ENCODE data around the gene FBXL13.
"Not testable (repeated sequence)": the region's sequence is repeated elsewhere in the genome, so short reads cannot be mapped to it uniquely, and the experiment has no call there.

Gene FBXL13

DNA sequence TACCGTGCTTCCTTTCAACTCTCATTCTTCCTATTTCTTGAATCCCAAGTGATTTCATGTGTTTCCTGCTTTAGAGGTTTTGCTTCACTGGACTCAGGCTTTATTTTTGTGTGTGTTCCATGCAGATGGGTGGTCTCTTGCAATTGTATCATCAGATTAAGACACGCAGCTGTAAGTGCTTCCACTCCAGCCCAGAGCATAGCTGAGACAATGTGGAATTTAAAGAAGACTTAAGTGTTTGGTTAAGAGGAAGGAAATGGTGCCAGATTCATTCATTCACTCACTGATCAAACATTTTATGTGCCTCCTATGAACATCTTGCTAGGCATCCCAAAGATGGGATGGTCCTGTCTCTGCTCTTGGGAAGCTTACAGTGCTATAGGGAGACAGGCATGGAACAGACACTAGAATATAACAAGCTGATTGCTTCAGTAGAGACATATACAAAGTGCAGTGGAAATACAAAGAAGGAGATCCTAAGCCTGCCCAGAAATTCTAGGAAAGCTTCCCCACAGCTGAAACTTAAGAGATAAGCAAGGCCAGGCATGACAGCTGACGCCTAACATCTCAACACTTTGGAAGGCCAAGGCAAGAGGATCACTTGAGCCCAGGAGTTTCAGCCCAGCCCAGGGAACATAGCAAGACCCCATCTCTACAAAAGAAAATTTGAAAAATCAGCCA is 207.9 kb downstream of the FBXL13 start:
- DNase-seq (ENCODE audit: low read depth in 1 of 2, low spot score in 1 of 2) = no peak

DNA sequence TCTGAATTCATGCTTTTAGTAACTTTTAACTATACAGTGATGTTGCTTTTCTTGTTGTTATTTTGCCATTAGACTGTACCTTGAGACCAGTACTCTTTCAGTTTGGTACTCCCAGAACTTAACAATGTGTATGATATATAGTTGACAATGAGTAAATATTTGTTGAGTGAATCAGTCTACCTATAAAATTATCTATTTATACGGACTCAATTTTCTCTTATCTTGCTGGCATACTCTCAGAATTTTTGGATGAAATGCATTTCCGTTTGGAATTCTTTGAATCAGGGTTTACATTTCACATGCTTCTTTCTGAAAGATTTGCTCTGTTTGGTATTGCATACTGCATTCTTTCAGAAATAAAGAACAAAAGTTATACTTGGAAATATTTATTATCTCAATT is 209.6 kb downstream of the FBXL13 start:
- no peak for DNase-seq (ENCODE audit: low read depth in 1 of 2, low spot score in 1 of 2)

DNA sequence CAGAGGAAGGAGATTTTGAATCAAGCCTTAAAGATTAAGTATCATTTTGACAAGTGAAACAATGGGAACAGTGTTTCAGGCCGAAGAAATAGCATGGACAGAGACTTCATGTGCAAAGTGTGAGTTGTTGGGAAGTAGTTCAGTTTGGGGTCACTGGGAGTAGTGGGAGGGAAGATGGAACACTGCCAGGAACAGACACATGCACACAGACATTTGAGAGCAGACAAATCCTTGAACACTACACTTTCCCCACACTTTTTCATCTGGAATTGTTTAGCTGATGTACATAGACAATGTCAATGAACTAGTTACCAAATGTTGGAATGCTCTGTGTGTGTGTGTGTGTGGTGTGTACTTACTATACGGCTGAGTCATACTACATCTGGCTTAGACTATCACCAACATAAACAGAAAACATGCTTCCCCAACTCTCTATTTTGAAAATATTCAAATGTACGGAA is 214.2 kb downstream of the FBXL13 start:
- DNase-seq (ENCODE audit: low read depth in 1 of 2, low spot score in 1 of 2) = no peak

DNA sequence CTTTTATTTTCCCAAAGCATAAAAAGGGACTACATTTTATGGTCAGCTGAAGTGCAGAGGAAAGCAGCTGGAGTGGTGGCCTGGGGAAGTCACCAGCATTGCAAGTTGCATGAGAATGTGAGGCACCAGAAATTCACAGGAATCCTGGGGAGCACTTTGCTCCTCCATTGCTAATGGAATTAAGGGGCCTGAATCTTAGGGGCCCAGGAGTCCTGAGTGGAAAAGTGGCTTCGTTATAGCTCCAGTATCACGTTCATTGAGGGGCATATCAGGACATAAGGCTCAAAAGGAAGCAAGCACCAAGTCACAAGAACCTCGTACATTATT is 214.8 kb downstream of the FBXL13 start:
- no peak for DNase-seq (ENCODE audit: low read depth in 1 of 2, low spot score in 1 of 2)

DNA sequence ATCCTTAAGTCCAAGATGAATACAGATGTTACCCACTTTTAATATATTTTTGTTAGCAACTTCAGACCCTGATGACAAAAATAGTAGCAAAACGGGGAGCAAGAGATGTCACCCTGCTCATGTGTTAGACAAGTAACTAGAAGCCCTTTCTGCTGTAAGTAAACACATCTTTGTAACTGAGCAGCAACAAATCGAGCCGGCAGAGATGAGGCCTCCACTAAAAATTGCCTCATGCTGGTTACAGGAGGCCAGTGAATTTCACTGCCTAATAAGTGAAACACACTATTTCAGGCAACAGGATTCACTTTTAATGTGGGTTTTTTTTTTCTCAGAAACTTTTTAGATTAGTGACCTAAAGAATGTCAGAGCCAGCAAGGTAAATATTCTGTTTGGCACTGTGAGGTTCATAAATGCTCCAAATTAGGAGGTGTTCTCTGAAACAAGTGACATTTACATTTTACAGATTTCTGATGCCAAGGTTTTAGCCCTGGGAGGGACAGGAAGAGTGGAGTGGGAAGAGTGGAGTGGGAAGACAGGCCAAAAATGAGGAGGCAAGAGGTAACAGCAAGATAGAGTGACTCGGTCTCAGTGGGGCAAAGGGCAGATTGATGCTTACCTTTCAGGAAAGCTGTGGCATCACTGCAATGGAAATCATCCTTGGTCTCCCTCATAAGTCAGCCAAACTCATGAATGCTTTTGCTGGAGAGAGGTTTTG is 215.4 kb downstream of the FBXL13 start:
- DNase-seq (ENCODE audit: low read depth in 1 of 2, low spot score in 1 of 2) = no peak

DNA sequence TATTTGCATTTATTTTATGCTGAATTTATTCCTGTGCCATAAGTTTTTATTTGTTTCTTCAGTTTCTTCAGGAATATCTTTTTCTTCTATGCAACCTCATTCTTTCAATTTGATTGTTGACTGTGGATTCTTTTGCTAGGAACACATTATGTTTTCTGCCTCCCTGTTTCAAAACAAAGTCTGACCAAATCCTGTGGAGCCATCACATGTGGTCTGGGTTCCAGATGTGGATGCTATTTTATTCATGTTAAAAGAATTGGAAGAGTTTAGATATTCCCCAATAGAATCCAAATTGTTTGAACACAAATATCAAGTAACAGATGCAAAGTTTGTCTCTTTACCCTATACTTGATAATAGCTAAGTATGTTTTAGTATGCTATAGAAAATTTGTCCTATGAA is 218.6 kb downstream of the FBXL13 start:
- DNase-seq (ENCODE audit: low read depth in 1 of 2, low spot score in 1 of 2) = no peak

DNA sequence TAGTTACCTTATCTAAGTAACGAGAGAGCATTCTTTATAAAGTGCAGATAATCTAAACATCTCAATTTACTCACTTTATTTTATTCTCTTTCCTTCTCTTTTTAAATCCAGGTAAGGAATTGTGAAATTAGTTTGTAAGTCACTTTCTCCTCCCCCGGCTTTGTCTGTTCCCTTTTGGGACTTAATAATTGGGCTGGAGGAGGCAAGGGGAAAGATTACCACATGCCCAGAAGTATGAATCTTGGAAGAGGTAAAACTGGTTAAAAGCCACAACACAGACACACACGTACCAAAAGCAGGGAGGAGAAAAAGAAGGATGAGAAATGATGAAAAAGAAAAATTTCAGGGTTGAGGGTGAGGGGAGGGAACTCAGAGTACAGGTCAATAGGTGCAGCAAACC is 225.1 kb downstream of the FBXL13 start:
- no peak for DNase-seq (ENCODE audit: low read depth in 1 of 2, low spot score in 1 of 2)

DNA sequence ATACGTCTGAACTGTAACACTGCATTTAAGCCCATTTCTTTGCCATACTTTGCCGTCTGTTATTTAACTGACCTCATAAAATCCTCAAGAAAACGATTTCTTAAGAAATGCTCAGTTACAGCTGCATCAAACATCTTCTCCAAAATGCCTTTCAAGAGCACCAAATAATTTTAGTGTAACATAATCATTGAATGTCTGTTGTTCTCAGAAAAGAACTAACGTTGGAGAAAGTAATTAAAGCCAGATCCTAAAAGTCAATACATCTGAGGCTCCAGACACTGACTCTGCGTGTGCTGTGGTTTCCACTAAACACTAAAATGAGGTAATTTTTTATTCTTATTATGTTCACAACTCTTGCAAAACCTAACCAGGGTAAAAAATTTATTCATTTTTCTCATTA is 225.5 kb downstream of the FBXL13 start:
- DNase-seq (ENCODE audit: low read depth in 1 of 2, low spot score in 1 of 2) = no peak

DNA sequence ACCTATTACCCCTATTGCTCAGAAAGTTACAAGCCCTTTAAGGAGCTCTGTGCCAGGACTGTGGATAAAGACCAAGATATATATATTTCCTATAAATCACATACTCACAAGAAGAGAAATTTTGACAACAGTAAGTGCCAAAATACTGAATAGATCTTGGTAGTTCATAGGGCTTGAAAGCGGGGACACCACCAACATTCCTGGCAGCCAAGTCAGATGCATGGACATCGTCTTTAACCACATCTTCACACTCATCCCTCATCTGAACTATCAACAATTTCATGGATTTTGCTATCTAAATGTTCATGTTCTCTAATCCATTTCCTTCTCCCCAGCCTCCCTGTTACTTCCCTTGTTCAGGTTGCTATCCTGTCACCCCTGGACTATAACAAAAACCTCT is 229.2 kb downstream of the FBXL13 start:
- DNase-seq (ENCODE audit: low read depth in 1 of 2, low spot score in 1 of 2) = no peak

DNA sequence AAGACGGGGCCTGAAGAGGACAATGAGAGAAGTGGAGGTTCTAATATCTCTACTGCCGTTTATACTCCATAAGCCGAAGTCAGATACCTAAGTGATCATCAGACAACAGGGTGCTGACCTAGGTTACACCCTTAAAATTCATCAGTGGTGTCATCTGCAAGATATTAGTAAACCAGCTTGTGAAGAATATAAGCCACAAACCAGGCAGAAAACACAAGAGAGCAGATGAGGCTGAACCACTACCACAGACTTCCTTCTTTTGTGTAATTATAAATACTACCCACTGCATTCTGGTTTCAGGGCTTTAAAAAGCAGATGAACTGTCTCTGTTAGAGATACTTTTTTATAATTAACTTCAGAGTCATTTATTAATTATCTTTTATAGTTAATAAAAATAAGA is 230.7 kb downstream of the FBXL13 start:
- DNase-seq (ENCODE audit: low read depth in 1 of 2, low spot score in 1 of 2) = no peak

DNA sequence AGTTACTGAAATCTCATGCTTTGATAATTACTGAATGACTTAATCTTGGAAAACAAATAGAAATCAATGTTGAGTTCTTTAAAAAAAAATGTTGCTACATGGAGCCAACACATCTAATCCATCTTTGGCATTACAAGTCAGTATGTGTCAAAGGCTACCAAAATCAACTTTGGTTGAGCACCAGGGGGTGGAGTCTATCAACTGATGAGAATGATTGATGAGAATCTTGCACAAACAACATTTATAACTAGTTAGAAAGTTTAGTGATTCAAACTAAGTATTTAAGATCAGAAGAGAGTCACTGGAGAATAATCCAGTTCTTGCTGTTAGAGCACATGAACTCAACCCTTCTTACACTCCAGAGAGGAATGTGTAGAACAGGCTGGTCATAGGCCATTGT is 232.3 kb downstream of the FBXL13 start:
- no peak for DNase-seq (ENCODE audit: low read depth in 1 of 2, low spot score in 1 of 2)

DNA sequence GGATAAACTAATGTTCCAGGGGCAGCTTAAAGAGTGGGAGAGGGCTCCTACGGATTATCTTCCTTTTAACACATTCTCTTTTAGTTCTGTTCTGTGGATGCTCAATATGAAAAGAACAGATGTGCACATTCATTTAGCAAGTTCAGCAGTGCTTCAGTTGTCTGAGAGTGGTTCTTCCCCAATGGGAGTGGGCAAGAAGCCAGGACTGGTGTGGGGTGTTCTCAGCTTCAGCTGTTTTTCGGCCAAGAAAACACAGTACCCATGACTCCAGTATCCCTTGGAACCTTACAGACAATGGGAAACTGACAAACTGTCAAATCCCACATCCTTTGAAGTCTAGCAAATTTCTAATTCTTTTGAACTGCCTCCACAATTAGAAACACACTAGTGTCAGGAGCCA is 233.3 kb downstream of the FBXL13 start:
- DNase-seq (ENCODE audit: low read depth in 1 of 2, low spot score in 1 of 2) = no peak

DNA sequence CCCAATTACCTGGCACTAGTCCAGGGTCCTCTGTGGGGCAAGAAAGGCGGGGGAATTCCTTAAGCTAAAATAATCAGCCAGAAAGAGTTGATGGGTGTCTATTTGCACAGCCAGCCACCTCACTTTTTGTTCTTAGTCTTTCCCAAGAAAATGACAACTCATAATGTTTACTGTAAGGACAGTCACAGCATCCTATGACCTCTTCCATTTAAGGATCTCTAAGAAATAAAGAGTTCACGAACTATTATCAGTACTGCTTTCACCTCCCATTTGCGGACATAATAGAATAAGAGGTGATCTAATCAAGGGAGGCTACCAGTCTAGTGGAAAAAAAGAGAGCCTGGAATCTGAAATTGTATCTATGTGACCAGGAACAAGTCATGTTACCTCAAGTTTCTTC is 234.2 kb downstream of the FBXL13 start:
- DNase-seq (ENCODE audit: low read depth in 1 of 2, low spot score in 1 of 2) = no peak

DNA sequence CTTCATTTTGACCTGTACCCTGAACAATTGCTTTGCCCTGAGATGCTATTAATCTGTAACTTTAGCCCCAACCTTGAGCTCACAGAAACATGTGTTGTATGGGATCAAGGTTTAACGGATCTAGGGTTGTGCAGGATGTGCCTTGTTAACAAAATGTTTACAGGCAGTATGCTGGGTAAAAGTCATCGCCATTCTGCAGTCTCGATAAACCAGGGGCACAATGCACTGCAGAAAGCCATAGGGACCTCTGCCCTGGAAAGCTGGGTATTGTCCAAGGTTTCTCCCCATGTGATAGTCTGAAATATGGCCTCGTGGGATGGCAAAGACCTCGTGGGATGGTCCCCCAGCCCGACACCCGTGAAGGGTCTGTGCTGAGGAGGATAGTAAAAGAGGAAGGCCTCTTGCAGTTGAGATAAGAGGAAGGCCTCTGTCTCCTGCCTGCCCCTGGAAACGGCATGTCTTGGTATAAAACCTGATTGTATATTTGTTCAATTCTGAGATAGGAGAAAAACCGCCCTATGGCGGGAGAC is 236.0 kb downstream of the FBXL13 start:
- DNase-seq (ENCODE audit: low read depth in 1 of 2, low spot score in 1 of 2) = not testable (repeated sequence)

DNA sequence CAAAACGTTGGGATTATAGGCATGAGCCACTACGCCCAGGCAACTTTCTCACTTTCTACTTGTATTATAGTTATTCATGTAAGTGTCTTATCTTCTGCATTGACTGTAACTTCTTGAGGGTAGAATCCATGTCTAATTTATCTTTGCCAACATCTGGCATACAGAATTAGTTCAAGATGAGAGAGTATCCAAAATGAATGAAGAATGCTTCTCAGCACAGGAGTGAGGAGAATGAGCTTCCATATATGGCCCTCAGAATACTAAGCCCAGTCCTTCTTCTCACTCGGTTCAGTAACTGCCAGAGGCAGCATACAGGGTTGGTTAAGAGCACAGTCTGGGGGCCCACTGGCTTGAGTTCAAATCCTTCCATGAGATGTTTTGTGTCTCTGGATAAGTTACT is 236.8 kb downstream of the FBXL13 start:
- DNase-seq (ENCODE audit: low read depth in 1 of 2, low spot score in 1 of 2) = no peak

DNA sequence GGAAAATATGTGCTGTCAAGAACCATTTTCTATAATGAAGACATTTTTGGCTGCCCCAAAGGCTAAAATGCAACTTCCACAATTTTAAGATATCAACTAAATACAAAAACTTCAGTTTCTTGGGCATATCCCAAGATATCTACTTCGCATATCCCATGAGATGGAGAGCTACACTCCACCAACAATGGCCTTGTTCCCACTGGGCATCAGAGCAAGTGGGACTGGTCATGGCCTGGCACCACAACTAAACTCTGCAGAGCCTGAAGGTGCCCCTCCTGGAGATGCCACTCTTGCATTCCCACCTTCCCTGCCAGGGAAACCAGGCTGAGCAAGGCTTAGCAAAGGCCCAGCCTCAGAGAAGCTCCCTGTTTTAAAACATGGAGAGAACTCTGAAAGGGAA is 237.6 kb downstream of the FBXL13 start:
- DNase-seq (ENCODE audit: low read depth in 1 of 2, low spot score in 1 of 2) = no peak

DNA sequence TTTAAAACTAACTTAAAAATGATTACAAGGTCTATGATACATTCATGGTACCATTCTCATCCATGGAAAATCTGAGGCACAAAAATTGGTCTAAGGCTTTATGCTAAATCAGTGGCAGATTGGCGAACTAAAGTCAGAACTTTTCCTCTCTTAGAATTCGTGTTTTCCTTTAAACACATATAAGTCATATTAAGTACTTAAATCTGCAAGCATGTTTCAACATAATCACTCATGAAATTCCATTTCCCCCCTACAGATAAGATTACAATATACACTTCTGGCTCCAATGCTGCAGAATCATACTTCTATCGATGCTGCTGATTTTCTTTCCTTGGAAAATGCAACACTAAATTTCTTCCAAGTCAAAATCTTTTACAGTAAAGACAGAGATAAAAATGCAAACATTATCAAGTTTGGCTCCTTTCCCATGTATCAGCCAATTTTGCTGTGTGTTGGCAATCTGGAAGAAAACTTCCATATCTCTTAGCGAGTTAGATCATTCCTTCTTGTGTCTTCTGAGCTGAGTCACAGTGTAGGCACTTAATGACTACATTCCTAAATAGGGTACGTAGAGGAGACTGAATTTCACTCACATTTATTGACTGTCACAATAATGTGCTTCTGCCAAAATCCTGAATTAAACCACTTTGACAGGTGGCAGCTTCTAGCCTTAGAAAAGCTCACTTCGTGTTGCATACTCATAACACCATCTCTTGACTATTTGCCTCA is 238.2 kb downstream of the FBXL13 start:
- DNase-seq (ENCODE audit: low read depth in 1 of 2, low spot score in 1 of 2) = no peak

DNA sequence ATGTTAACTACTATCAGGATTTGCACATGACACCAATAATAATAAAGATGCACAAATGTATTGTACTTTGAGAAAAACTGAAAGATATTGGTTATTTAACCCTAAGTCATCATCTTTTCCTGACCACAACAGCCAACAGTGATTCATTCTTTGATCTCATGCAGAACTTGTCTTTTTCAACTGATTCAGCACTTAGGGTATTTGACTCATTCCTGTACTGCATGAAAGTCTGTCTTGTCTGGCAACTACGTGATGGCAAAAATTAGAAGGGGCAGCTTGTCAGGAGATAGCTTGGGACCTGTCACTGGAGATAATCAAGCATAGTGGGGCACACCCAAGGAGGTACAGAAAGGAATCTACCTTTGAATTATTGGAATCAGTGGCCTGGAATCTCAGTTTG is 239.6 kb downstream of the FBXL13 start:
- DNase-seq (ENCODE audit: low read depth in 1 of 2, low spot score in 1 of 2) = peak in 1 of 2 donors; percentile 10

DNA sequence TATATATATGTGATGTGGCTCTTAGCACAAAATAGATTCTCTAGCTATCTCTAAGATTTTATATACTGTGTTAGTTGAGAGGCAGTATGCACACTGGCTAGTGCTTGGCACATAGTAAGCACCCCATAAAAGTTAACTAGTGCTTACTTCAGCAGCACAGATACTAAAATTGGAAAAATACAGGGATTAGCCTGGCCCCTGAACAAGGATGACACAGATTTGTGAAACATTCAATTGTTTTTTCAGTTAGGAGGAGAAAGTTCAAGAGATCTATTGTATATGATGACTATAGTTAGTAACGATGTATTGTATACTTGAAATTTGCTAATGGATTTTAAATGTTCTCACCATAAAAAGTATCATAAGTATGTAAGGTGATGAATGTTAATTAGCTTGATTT is 240.1 kb downstream of the FBXL13 start:
- DNase-seq (ENCODE audit: low read depth in 1 of 2, low spot score in 1 of 2) = no peak

DNA sequence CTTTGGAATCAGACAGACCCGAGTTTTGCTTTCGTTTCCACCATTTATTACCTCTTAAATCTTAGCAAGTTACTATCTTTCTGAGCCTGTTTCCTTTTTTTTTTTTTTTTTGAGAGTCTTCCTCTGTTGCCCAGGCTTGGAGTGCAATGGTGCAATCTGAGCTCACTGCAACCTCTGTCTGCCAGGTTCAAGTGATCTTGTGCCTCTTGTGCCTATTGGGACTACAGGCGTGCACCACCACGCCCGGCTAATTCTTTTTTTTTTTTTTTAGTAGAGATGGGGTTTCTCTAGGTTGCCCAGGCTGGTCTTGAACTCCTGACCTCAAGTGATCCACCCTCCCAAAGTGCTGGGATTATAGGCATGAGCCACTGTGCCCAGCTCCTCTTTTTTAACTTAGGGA is 241.3 kb downstream of the FBXL13 start:
- DNase-seq (ENCODE audit: low read depth in 1 of 2, low spot score in 1 of 2) = no peak

DNA sequence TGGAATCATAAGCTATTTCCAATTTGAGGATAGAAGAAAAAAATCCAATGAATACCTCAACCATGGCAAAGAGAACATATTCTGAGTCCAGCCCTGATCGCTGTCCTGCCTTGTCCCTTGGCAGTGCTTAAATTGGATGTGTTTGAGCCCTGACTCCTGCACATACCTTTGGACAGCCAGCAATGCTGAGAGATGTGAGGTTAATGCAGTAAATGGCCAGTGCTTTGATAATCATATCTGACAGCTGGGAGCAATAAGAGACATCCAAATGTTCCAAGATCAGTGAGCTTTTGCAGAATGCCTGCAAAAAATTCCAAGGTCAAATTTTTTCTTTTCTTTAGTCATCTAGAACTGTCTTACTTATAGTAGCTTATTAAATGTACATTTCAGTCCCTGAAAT is 241.9 kb downstream of the FBXL13 start:
- DNase-seq (ENCODE audit: low read depth in 1 of 2, low spot score in 1 of 2) = no peak

DNA sequence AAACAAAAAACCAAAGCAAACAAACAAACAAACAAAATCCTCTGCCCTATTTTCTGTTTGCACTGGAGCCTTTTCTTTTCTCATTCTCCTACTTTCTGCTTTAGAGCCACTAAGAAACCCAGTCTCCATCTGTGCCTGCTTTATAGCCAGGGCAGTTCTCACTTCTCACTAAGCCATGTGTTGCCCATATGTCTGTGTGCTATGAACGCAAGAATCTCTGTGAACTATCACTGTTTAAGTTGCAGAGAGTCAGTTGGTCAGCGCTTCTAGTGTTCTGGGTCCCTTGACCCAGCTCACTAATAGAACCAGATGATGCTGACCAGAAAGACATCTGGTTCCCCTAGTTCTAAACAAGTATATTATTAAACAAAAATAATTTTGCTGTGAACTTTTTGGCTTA is 244.4 kb downstream of the FBXL13 start:
- DNase-seq (ENCODE audit: low read depth in 1 of 2, low spot score in 1 of 2) = no peak
